ENCODE measurements around the gene MAML1.

Gene MAML1

GRCh38 chr5:179823937-179824744 is 91.5 kb downstream of the MAML1 start:
- no peak for DNase-seq

- no peak for DNase-seq
These were observed 92.1 kb downstream of the MAML1 start for GRCh38 chr5:179824745-179825112.

GRCh38 chr5:179825655-179826182 is 93.1 kb downstream of the MAML1 start:
- DNase-seq: peak; percentile 25
